Neuronal stem cell (in vitro differentiated cells): ENCODE data around the gene LYST.
A peak's percentile ranks its signal among the peaks of the same experiment; 100 is the strongest.

Experiments
- DNase-seq: peaks from one replicate; pipeline ENCODE4 v3.0.0-alpha.2; 2013; ENCODE audit warnings: low spot score
- H2AFZ ChIP-seq: one replicate; pipeline ENCODE4 v1.6.1; 2013; ENCODE audit warnings: mild to moderate bottlenecking, low read length, inconsistent platforms
- H2AK5ac ChIP-seq: 2 replicates; pipeline ENCODE4 v1.6.1; 2013; ENCODE audit warnings: low read depth, mild to moderate bottlenecking, inconsistent platforms, low read length, moderate library complexity, mixed read lengths
- H2BK120ac ChIP-seq: 2 replicates; pipeline ENCODE4 v1.6.1; 2013; ENCODE audit warnings: low read depth, mild to moderate bottlenecking, inconsistent platforms, low read length, moderate library complexity, mixed read lengths
- H2BK12ac ChIP-seq: one replicate; pipeline ENCODE4 v1.6.1; 2013; ENCODE audit warnings: low read length, inconsistent platforms
- H2BK15ac ChIP-seq: 2 replicates; pipeline ENCODE4 v1.6.1; 2013; ENCODE audit warnings: mild to moderate bottlenecking, low read length, inconsistent platforms, mixed read lengths
- H2BK5ac ChIP-seq: one replicate; pipeline ENCODE4 v1.6.1; 2013; ENCODE audit warnings: inconsistent platforms, mild to moderate bottlenecking, low read length, moderate library complexity
- H3K14ac ChIP-seq: one replicate; pipeline ENCODE4 v1.6.1; 2013; ENCODE audit warnings: low read length, inconsistent platforms
- H3K18ac ChIP-seq: 2 replicates; pipeline ENCODE4 v1.6.1; 2013; ENCODE audit warnings: low read length, inconsistent platforms
- H3K23ac ChIP-seq: 2 replicates; pipeline ENCODE4 v1.6.1; 2013; ENCODE audit warnings: low read depth, mild to moderate bottlenecking, mixed read lengths, low read length, inconsistent platforms; ENCODE audit not compliant: poor library complexity
- H3K27ac ChIP-seq: replicated peaks from 3 replicates; pipeline ENCODE4 v1.5.1; 2013; ENCODE audit warnings: low read length, inconsistent platforms
- H3K27me3 ChIP-seq, 3 experiments: 2 replicates each; pipeline ENCODE4 v1.6.1; 2013; ENCODE audit warnings: low read length in 3 of 3, mild to moderate bottlenecking in 2 of 3, inconsistent platforms in 1 of 3, low read depth in 1 of 3, mixed read lengths in 1 of 3, moderate library complexity in 1 of 3; ENCODE audit not compliant: control insufficient read depth in 3 of 3, insufficient read depth in 3 of 3
- H3K36me3 ChIP-seq, 2 donors: replicated peaks in 1 of 2; 2 replicates each; pipeline ENCODE4 v1.6.1; 2013; ENCODE audit warnings: low read length in 2 of 2; ENCODE audit not compliant: control insufficient read depth in 2 of 2, insufficient read depth in 2 of 2
- H3K4ac ChIP-seq: 2 replicates; pipeline ENCODE4 v1.6.1; 2013; ENCODE audit warnings: inconsistent platforms, mild to moderate bottlenecking, low read length, moderate library complexity
- H3K4me1 ChIP-seq, 2 donors: 1 replicate in 1 of 2; 2 replicates in 1 of 2; pipeline ENCODE4 v1.6.1; 2013; ENCODE audit warnings: low read length in 2 of 2, low read depth in 1 of 2; ENCODE audit not compliant: control insufficient read depth in 2 of 2, insufficient read depth in 1 of 2
- H3K4me2 ChIP-seq: one replicate; pipeline ENCODE4 v1.6.1; 2013; ENCODE audit warnings: mild to moderate bottlenecking, low read length, inconsistent platforms; ENCODE audit not compliant: insufficient read depth, poor library complexity, severe bottlenecking
- H3K4me3 ChIP-seq, 2 donors: 2 replicates each; pipeline ENCODE4 v1.5.1; 2013; ENCODE audit warnings: low read length in 2 of 2, mild to moderate bottlenecking in 2 of 2, inconsistent platforms in 1 of 2, moderate library complexity in 1 of 2
- H3K79me1 ChIP-seq: one replicate; pipeline ENCODE4 v1.6.1; 2013; ENCODE audit warnings: low read depth, mild to moderate bottlenecking, inconsistent platforms, low read length, moderate library complexity
- H3K9ac ChIP-seq: one replicate; pipeline ENCODE4 v1.6.1; 2013; ENCODE audit warnings: mild to moderate bottlenecking, low read depth, low read length, inconsistent platforms; ENCODE audit not compliant: poor library complexity
- H3K9me3 ChIP-seq, 2 donors: replicated peaks in 1 of 2; 2 replicates each; pipeline versions ENCODE3 to v1.6.1; 2013; ENCODE audit warnings: low read length in 2 of 2, mild to moderate bottlenecking in 2 of 2, inconsistent platforms in 1 of 2, low read depth in 1 of 2, mixed read lengths in 1 of 2, moderate library complexity in 1 of 2; ENCODE audit not compliant: control insufficient read depth in 2 of 2, insufficient read depth in 1 of 2
- H4K8ac ChIP-seq: one replicate; pipeline ENCODE4 v1.6.1; 2013; ENCODE audit warnings: low read depth, mild to moderate bottlenecking, inconsistent platforms, low read length, moderate library complexity
- H4K91ac ChIP-seq: one replicate; pipeline ENCODE4 v1.6.1; 2013; ENCODE audit warnings: low read length, low read depth, mild to moderate bottlenecking, inconsistent platforms; ENCODE audit not compliant: poor library complexity
- WGBS, 2 donors: extraction: QIAGEN DNeasy Blood & Tissue Kit; methylation state at CpG; one replicate each; pipeline ENCODE4 v1.1.7; 2013; ENCODE audit warnings: missing lambda C conversion rate in 2 of 2, mixed read lengths in 1 of 2; ENCODE audit not compliant: insufficient read length in 2 of 2, insufficient replicate concordance in 1 of 2; ENCODE audit errors: extremely low coverage in 2 of 2; 5-methylcytosine and 5-hydroxymethylcytosine counted together

LYST gene

DNA sequence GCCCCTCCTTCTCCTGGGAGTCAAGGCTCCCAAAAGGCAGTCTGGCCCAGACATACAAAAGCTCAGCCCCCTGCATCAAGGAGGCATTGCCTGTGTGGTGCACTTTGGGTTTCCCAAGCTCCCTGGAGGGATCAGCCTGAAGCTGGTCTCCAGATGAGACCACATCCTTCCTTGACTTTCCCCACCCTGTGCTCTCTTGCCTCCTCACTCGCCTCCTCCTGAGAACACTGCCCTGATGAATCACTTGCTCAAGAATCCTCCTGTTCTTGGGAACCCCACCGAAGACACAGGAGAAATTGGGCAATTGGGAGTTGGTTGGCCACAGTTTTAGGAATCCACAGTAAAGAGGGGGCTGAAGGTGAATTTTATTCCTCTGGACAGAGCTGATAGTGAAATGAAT lies 34.8 kb upstream of the LYST start:
- Histone ChIP-seq H2BK120ac (no peak overlapping the region), H3K27ac (no peak overlapping the region), H3K79me1 (no peaks in the 10 kb centered on the region), H4K8ac (no peak overlapping the region), H3K23ac (no peak overlapping the region), H3K4ac (no peak overlapping the region), H3K14ac (no peak overlapping the region), H3K4me2 (no peak overlapping the region), H2AFZ (no peak overlapping the region), H3K36me3 (no peaks in the 10 kb centered on the region), H3K9me3 (no peaks in the 10 kb centered on the region), H2AK5ac (peak overlapping the region; percentile 60), H2BK12ac (no peak overlapping the region), H4K91ac (no peak overlapping the region), H3K4me1 (peaks cover 0 to 9% of the 10 kb centered on the region in 2 donors), H2BK15ac (no peak overlapping the region), H3K9ac (no peak overlapping the region), H3K4me3 (peak overlapping the region in 1 of 2 donors; percentile 24), H3K27me3 (no peaks in the 10 kb centered on the region), H2BK5ac (no peak overlapping the region), H3K18ac (peak overlapping the region; percentile 35)
- no CpG with 5 or more reads among the region's 2 CpGs for WGBS, 2 donors
- no peak for DNase-seq

DNA sequence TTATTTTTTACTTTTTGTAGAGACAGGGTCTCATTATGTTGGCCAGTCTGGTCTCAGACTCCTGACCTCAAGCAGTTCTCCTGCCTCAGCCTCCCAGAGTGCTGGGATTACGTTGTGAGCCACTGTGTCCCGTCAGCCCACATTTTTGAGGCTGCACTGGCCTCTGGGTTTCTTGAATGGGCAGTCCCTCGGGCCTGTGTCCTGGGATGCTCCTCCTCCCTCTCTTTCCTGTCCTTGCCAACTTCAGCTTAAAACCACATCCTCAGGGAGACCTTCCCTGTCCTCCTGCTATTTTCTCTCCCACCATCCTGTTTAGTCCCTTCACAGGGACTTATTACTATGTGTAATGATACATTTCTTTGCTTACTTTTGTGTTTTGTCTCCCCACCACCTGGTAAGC lies 31.4 kb upstream of the LYST start:
- H3K18ac ChIP-seq, result no peak overlapping the region
- H3K36me3 ChIP-seq, result no peaks in the 10 kb centered on the region
- H2BK5ac ChIP-seq, result no peak overlapping the region
- H3K4ac ChIP-seq, result no peak overlapping the region
- no peak overlapping the region for H2BK12ac ChIP-seq
- H4K8ac ChIP-seq, result no peak overlapping the region
- H3K4me1 ChIP-seq, result peaks cover 0 to 10% of the 10 kb centered on the region in 2 donors
- no CpG with 5 or more reads among the region's 3 CpGs for WGBS, 2 donors
- H3K9ac ChIP-seq, result no peak overlapping the region
- no peak overlapping the region for H3K4me3 ChIP-seq
- H3K27ac ChIP-seq, result no peak overlapping the region
- no peaks in the 10 kb centered on the region for H3K9me3 ChIP-seq
- H2AFZ ChIP-seq, result no peak overlapping the region
- no peaks in the 10 kb centered on the region for H3K79me1 ChIP-seq
- no peak overlapping the region for H2BK15ac ChIP-seq
- H3K4me2 ChIP-seq, result no peak overlapping the region
- no peak overlapping the region for H2BK120ac ChIP-seq
- no peak overlapping the region for H3K23ac ChIP-seq
- no peaks in the 10 kb centered on the region for H3K27me3 ChIP-seq
- no peak overlapping the region for H2AK5ac ChIP-seq
- H4K91ac ChIP-seq, result no peak overlapping the region
- H3K14ac ChIP-seq, result no peak overlapping the region
- DNase-seq, result no peak

DNA sequence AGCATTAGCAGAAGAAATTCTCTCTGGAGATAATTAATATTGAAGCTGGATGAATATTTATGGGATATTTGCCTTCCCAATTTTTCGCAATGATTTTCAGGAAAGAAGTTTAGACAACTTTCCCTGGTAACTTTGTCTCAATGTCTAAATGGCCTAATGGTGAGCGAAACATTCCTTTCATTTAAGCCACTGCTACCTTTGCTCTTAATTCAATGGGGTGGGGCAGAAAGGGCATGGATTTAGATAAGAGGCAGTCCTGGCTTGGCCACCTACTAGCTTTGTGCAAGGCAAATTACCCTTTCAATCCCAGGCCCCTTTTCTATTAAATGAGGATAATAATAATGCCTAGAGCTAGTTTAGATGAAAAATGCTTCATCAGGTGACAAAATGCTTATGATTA lies 27.1 kb upstream of the LYST start:
- no peak overlapping the region for H3K4me3 ChIP-seq
- no peak overlapping the region for H3K4me2 ChIP-seq
- H2BK12ac ChIP-seq, result no peak overlapping the region
- H4K91ac ChIP-seq, result no peak overlapping the region
- H2BK15ac ChIP-seq, result no peak overlapping the region
- H2AFZ ChIP-seq, result no peak overlapping the region
- no peaks in the 10 kb centered on the region for H3K9me3 ChIP-seq
- no peak for DNase-seq
- H3K4ac ChIP-seq, result no peak overlapping the region
- H3K27ac ChIP-seq, result no peak overlapping the region
- no peak overlapping the region for H3K9ac ChIP-seq
- no CpG with 5 or more reads among the region's 2 CpGs for WGBS, 2 donors
- H3K18ac ChIP-seq, result no peak overlapping the region
- no peaks in the 10 kb centered on the region for H3K36me3 ChIP-seq
- no peak overlapping the region for H3K14ac ChIP-seq
- H3K79me1 ChIP-seq, result no peaks in the 10 kb centered on the region
- no peaks in the 10 kb centered on the region for H3K27me3 ChIP-seq
- peaks cover 0 to 6% of the 10 kb centered on the region in 2 donors for H3K4me1 ChIP-seq
- H2AK5ac ChIP-seq, result no peak overlapping the region
- H2BK5ac ChIP-seq, result no peak overlapping the region
- no peak overlapping the region for H4K8ac ChIP-seq
- no peak overlapping the region for H3K23ac ChIP-seq
- no peak overlapping the region for H2BK120ac ChIP-seq

DNA sequence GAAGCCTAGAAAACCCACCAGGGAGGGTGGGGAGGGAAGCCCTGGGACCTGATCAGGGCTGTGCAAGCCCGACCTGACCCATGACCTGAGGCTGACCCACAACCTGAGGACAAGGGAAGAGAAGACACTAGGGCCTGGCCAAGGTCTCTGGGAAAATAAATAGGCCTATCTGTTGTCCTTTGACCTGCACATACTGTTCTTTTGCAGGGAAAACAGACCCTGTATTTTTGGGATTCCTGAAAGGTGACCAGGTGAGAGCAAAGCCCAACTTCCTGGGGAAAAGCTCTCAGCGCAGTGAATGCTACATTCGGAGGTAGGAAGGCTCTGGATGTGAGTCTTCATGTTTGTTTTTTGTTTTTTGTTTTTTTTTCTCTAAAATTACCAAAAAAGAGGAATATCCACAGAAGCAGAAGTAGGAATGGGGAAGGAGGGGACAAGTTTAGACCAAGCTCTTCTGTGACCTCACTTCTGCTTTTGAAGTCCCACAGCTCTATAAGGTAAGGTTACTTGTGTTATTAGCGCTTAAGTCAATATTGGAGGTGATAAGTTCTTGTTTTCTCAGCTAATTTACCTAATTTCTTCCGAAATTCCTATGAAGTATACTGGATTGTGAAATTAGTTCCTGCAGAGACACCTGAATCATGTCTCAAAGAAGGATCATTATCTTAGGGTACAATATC lies 26.2 kb upstream of the LYST start:
- H2BK120ac ChIP-seq, result no peak overlapping the region
- H3K18ac ChIP-seq, result no peak overlapping the region
- no peaks in the 10 kb centered on the region for H3K36me3 ChIP-seq
- H2BK5ac ChIP-seq, result no peak overlapping the region
- H3K9me3 ChIP-seq, result no peaks in the 10 kb centered on the region
- no peaks in the 10 kb centered on the region for H3K27me3 ChIP-seq
- peaks cover 0 to 8% of the 10 kb centered on the region in 2 donors for H3K4me1 ChIP-seq
- no peak overlapping the region for H3K9ac ChIP-seq
- H3K4ac ChIP-seq, result no peak overlapping the region
- no CpG with 5 or more reads among the region's 5 CpGs for WGBS, 2 donors
- no peak overlapping the region for H3K4me3 ChIP-seq
- no peak overlapping the region for H4K91ac ChIP-seq
- H3K79me1 ChIP-seq, result no peaks in the 10 kb centered on the region
- H4K8ac ChIP-seq, result no peak overlapping the region
- no peak for DNase-seq
- H3K27ac ChIP-seq, result no peak overlapping the region
- H2AFZ ChIP-seq, result no peak overlapping the region
- no peak overlapping the region for H3K23ac ChIP-seq
- no peak overlapping the region for H2AK5ac ChIP-seq
- no peak overlapping the region for H2BK12ac ChIP-seq
- no peak overlapping the region for H3K4me2 ChIP-seq
- H3K14ac ChIP-seq, result no peak overlapping the region
- no peak overlapping the region for H2BK15ac ChIP-seq
